Measurements from ENCODE around the gene PTPRN2. TPM values are rescaled to one million over a fixed set of nuclear protein-coding genes. Genes with fewer than 3 reads are reported as not detected.

PTPRN2 gene
- total RNA-seq, 4 donors from 2014 or later, result 2.0 to 9.5 (median 2.6) TPM

GRCh38 chr7:158061884-158062656 lies 525.6 kb downstream of the PTPRN2 start:
- TF ChIP-seq CTCF (IDR thresholded peaks at IDR 0.05), result no peak
- DNase-seq (ENCODE audit: low spot score) (no peak), ATAC-seq (ENCODE audit: low FRiP score) (no peak)

- DNase-seq (ENCODE audit: low spot score) (no peak), ATAC-seq (ENCODE audit: low FRiP score) (no peak)
- no peak for TF ChIP-seq CTCF (IDR thresholded peaks at IDR 0.05)
Measured at GRCh38 chr7:158061026-158061630, 526.5 kb downstream of the PTPRN2 start.

GRCh38 chr7:158060216-158060615 lies 527.4 kb downstream of the PTPRN2 start:
- DNase-seq (ENCODE audit: low spot score) (no peak), ATAC-seq (ENCODE audit: low FRiP score) (no peak)
- TF ChIP-seq CTCF (IDR thresholded peaks at IDR 0.05), result no peak

- ATAC-seq (ENCODE audit: low FRiP score) (no peak), DNase-seq (ENCODE audit: low spot score) (no peak)
- TF ChIP-seq CTCF (IDR thresholded peaks at IDR 0.05), result no peak
Measured at GRCh38 chr7:158057446-158057845, 530.2 kb downstream of the PTPRN2 start.

GRCh38 chr7:158056761-158057160 lies 530.9 kb downstream of the PTPRN2 start:
- DNase-seq (ENCODE audit: low spot score), result no peak
- ATAC-seq (ENCODE audit: low FRiP score), result no peak
- no peak for TF ChIP-seq CTCF (IDR thresholded peaks at IDR 0.05)

- TF ChIP-seq CTCF (IDR thresholded peaks at IDR 0.05), result no peak
- ATAC-seq (ENCODE audit: low FRiP score) (no peak), DNase-seq (ENCODE audit: low spot score) (no peak)
Measured at GRCh38 chr7:158055726-158056510, 531.7 kb downstream of the PTPRN2 start.

Measured in omental fat pad (tissue), 4 donors.